GM12878 (cell line): ENCODE results near the gene CTIF. TPM values are rescaled to one million over a fixed set of nuclear protein-coding genes. Genes with fewer than 3 reads are reported as not detected.

Experiments used
- BRCA1 ChIP-seq: IDR thresholded peaks from 2 replicates; pipeline ENCODE4 v1.6.1; 2011; ENCODE audit warnings: low read depth, low read length, improper control_type of control experiment
- CEBPZ ChIP-seq: fragments of 150-350 bp; IDR thresholded peaks from 2 replicates; pipeline ENCODE4 v1.6.1; 2016; ENCODE audit warnings: low read depth, low read length
- FOS ChIP-seq: IDR thresholded peaks from 3 replicates; pipeline ENCODE4 v1.6.1; 2011; ENCODE audit warnings: borderline replicate concordance; ENCODE audit not compliant: insufficient read length; ENCODE audit errors: extremely low read depth
- GABPA ChIP-seq: IDR thresholded peaks from 2 replicates; pipeline ENCODE4 v1.6.1; 2014; ENCODE audit warnings: antibody characterized with exemption, low read depth, mild to moderate bottlenecking, inconsistent platforms
- KAT2A ChIP-seq: conservative IDR thresholded peaks from 2 replicates; pipeline ENCODE4 v1.6.1; 2011; ENCODE audit warnings: low read depth, low read length; ENCODE audit not compliant: control insufficient read depth
- MTA2 ChIP-seq: fragments of 450-650 bp; IDR thresholded peaks from 2 replicates; pipeline ENCODE4 v1.6.1; 2016; ENCODE audit warnings: low read depth, mild to moderate bottlenecking, moderate library complexity
- NR2F1 ChIP-seq: fragments of 450-650 bp; conservative IDR thresholded peaks from 2 replicates; pipeline ENCODE4 v1.6.1; 2017; ENCODE audit warnings: mild to moderate bottlenecking
- PBX3 ChIP-seq: IDR thresholded peaks from 2 replicates; pipeline ENCODE4 v1.6.1; 2011; ENCODE audit warnings: mild to moderate bottlenecking, low read depth, low read length, moderate library complexity; ENCODE audit not compliant: insufficient replicate concordance
- POU2F2 ChIP-seq: IDR thresholded peaks from 3 replicates; pipeline ENCODE4 v1.6.1; 2011; ENCODE audit warnings: low read depth, mild to moderate bottlenecking, low read length, borderline replicate concordance
- SKIL ChIP-seq: fragments of 450-650 bp; IDR thresholded peaks from 2 replicates; pipeline ENCODE4 v1.6.1; 2017; ENCODE audit warnings: mild to moderate bottlenecking, low read depth, inconsistent platforms; ENCODE audit not compliant: poor library complexity, severe bottlenecking
- SP1 ChIP-seq: IDR thresholded peaks from one replicate; pipeline ENCODE4 v1.6.1; 2011; ENCODE audit warnings: low read depth, low read length
- USF2 ChIP-seq: IDR thresholded peaks from 2 replicates; pipeline ENCODE4 v1.6.1; 2011; ENCODE audit warnings: low read depth, low read length, improper control_type of control experiment, borderline replicate concordance
- ZNF207 ChIP-seq: fragments of 450-650 bp; IDR thresholded peaks from 2 replicates; pipeline ENCODE4 v1.6.1; 2014; ENCODE audit warnings: antibody characterized with exemption, mild to moderate bottlenecking, borderline replicate concordance
- ZNF24 ChIP-seq: fragments of 450-650 bp; IDR thresholded peaks from 2 replicates; pipeline ENCODE4 v1.6.1; 2017; ENCODE audit warnings: antibody characterized with exemption, mild to moderate bottlenecking
- ZNF384 ChIP-seq: IDR thresholded peaks from 2 replicates; pipeline ENCODE4 v1.6.1; 2012; ENCODE audit warnings: low read depth, mild to moderate bottlenecking, low read length, improper control_type of control experiment, borderline replicate concordance
- ZNF592 ChIP-seq: fragments of 450-650 bp; IDR thresholded peaks from 2 replicates; pipeline ENCODE4 v1.6.1; 2017; ENCODE audit warnings: mild to moderate bottlenecking, moderate library complexity
- polyA plus RNA-seq, 11 experiments: library from polyadenylated mRNA; depleted of rRNA in 4 of 11; unstranded in 6 of 11; stranded (reverse) in 5 of 11; fragments of >200 nt; fragmentation: Nextera tagmentation in 4 of 11; fragmentation: Illumina TruSeq in 1 of 11; extraction: Ambion mirVana in 4 of 11; extraction: Trizol in 1 of 11; gene quantifications; 1 replicate in 1 of 11; 2 replicates in 10 of 11; pipeline versions ENCODE4 v1.2.1 to v1.2.3, GENCODE V29; 2011 to 2016; ENCODE audit warnings: inconsistent platforms in 2 of 11, missing spikeins in 2 of 11, low read depth in 1 of 11
- total RNA-seq, 4 experiments: library from RNA; depleted of rRNA in 3 of 4; stranded (reverse); fragments of >200 nt in 3 of 4; fragmentation: Illumina TruSeq in 1 of 4; extraction: Trizol in 1 of 4; gene quantifications; 2 replicates each; pipeline versions ENCODE4 v1.2.1 to v1.2.3, GENCODE V29; 2013 to 2021

CTIF gene
- total and polyA plus RNA-seq, 10 of the 15 experiments (the other 5 are each of a cell fraction or from before 2014, with no cell fraction given), result 0.06 to 11.6 (median 2.5) TPM

- TF ChIP-seq CEBPZ (no peak), MTA2 (peak; percentile 95), SP1 (no peak), ZNF384 (no peak), SKIL (peak; percentile 72), FOS (no peak), GABPA (peak; percentile 57; the same call in 1 of the 2 replicates), BRCA1 (no peak), POU2F2 (peak; percentile 85; the same call in 2 of the 3 replicates), NR2F1 (peak; percentile 85), USF2 (no peak), ZNF207 (no peak), KAT2A (no peak), PBX3 (no peak), ZNF24 (no peak), ZNF592 (no peak)
These were observed 281.8 kb downstream of the CTIF start (continued) for GRCh38 chr18:48820483-48821250.
